Measurements from ENCODE around the gene FBXL7.

FBXL7 gene

GRCh38 chr5:15584528-15584927 is 84.5 kb downstream of the FBXL7 start:
- TF ChIP-seq, protein P1, sequence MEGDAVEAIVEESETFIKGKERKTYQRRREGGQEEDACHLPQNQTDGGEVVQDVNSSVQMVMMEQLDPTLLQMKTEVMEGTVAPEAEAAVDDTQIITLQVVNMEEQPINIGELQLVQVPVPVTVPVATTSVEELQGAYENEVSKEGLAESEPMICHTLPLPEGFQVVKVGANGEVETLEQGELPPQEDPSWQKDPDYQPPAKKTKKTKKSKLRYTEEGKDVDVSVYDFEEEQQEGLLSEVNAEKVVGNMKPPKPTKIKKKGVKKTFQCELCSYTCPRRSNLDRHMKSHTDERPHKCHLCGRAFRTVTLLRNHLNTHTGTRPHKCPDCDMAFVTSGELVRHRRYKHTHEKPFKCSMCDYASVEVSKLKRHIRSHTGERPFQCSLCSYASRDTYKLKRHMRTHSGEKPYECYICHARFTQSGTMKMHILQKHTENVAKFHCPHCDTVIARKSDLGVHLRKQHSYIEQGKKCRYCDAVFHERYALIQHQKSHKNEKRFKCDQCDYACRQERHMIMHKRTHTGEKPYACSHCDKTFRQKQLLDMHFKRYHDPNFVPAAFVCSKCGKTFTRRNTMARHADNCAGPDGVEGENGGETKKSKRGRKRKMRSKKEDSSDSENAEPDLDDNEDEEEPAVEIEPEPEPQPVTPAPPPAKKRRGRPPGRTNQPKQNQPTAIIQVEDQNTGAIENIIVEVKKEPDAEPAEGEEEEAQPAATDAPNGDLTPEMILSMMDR (IDR thresholded peaks at IDR 0.05; ENCODE audit: control insufficient read depth, insufficient read depth, low read depth, low read length, missing control alignments), result no peak
- DNase-seq (ENCODE audit: low read depth), result no peak
- H3K4me3 ChIP-seq (ENCODE audit: control insufficient read depth, low read depth, low read length), result no peak overlapping the region

DNA sequence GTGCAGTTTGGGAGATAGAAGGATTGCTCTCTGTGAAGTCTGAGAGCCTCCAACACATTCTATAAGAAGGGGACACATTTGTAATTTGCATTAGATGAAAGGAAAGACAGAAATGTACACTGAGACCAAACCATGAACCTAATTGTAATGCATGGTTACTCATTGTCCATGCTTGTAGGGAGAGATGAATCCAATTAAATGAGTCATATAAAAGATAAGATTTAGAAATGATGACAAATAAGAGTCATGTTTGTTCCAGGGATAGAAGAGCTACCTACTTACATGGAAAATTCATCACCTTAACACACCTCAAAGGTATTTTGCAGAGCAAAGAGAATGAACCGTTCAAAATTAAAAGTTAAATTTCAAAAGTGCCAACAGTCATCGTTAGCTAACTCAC is 85.1 kb downstream of the FBXL7 start:
- no peak overlapping the region for H3K4me3 ChIP-seq (ENCODE audit: control insufficient read depth, low read depth, low read length)
- TF ChIP-seq, protein P1 (IDR thresholded peaks at IDR 0.05; ENCODE audit: control insufficient read depth, insufficient read depth, low read depth, low read length, missing control alignments), result no peak
- no peak for DNase-seq (ENCODE audit: low read depth)

DNA sequence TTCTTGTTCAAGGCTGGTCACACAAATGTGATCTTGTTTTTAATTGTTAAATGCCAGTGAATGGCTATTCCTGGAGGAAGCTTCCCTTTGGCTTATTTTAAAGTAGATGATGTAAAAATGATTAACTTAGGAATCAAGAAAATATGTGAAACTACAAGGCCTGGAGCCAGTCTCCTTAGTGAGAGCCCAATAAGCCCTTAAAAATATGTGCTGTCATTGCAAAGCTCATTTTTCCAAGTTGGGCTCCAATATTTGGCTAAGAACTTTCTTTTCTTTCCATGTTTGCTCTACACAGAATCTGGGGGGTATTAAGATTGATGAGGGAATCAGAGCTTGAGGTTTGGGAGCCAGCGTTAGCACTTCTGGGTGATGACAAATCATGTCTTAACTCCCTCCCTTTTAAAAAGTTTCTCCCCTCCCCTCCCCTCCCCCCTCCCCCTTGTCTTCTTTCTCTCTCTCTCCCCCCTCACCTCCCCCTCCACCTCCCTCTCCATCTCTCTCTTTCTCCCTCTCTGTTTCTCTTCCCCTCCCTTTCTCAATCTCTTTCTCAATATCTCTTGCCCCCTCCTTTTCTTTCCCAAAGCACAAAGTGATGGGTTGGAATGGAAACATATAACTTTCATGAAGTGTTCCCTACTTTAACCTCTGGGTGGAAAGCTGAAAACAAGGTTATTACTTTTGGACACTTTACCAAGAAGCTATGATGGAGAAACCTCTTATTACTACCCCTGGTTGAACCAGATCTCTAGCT is 86.0 kb downstream of the FBXL7 start:
- TF ChIP-seq, protein P1 (IDR thresholded peaks at IDR 0.05; ENCODE audit: control insufficient read depth, insufficient read depth, low read depth, low read length, missing control alignments), result no peak
- H3K4me3 ChIP-seq (ENCODE audit: control insufficient read depth, low read depth, low read length), result no peak overlapping the region
- DNase-seq (ENCODE audit: low read depth), result no peak

GRCh38 chr5:15587916-15588315 is 87.9 kb downstream of the FBXL7 start:
- TF ChIP-seq, protein P1 (IDR thresholded peaks at IDR 0.05; ENCODE audit: control insufficient read depth, insufficient read depth, low read depth, low read length, missing control alignments), result no peak
- DNase-seq (ENCODE audit: low read depth), result peak; percentile 52
- no peak overlapping the region for H3K4me3 ChIP-seq (ENCODE audit: control insufficient read depth, low read depth, low read length)

GRCh38 chr5:15592728-15593127 is 92.7 kb downstream of the FBXL7 start:
- TF ChIP-seq, protein P1 (IDR thresholded peaks at IDR 0.05; ENCODE audit: control insufficient read depth, insufficient read depth, low read depth, low read length, missing control alignments), result no peak
- no peak for DNase-seq (ENCODE audit: low read depth)
- H3K4me3 ChIP-seq (ENCODE audit: control insufficient read depth, low read depth, low read length), result no peak overlapping the region

- no peak for DNase-seq (ENCODE audit: low read depth)
- TF ChIP-seq, protein P1 (IDR thresholded peaks at IDR 0.05; ENCODE audit: control insufficient read depth, insufficient read depth, low read depth, low read length, missing control alignments), result no peak
- no peak overlapping the region for H3K4me3 ChIP-seq (ENCODE audit: control insufficient read depth, low read depth, low read length)
Observed at GRCh38 chr5:15594977-15595568, 95.1 kb downstream of the FBXL7 start.

All from AG09309 (cell line).